ENCODE data around the gene IQGAP3.

The IQGAP3 gene

DNA sequence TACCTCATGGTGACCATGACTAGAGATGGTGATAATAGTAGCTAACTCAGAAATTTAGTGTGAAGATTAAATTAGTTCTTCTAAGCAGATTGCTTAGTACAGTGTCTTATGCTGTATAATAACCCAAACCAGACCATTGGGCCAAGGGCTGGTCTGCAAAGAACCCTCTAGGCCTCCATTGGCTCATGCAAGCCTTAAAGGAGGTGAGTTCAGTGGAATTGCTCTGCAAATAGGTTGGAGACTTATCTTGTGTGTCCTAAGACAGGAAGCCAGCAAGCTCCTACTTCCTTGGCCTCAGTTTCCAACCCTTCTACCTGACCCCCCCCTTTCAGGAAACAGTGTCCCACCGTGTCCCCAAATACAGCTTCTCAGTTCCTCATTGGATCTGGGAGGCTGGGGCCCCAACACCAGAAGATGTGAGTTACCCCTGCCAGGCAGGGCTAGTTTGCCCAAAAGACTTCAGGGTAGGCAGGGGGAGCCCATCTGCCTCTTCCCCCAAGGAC lies 69.9 kb downstream of the IQGAP3 start:
- TF ChIP-seq, protein P1, sequence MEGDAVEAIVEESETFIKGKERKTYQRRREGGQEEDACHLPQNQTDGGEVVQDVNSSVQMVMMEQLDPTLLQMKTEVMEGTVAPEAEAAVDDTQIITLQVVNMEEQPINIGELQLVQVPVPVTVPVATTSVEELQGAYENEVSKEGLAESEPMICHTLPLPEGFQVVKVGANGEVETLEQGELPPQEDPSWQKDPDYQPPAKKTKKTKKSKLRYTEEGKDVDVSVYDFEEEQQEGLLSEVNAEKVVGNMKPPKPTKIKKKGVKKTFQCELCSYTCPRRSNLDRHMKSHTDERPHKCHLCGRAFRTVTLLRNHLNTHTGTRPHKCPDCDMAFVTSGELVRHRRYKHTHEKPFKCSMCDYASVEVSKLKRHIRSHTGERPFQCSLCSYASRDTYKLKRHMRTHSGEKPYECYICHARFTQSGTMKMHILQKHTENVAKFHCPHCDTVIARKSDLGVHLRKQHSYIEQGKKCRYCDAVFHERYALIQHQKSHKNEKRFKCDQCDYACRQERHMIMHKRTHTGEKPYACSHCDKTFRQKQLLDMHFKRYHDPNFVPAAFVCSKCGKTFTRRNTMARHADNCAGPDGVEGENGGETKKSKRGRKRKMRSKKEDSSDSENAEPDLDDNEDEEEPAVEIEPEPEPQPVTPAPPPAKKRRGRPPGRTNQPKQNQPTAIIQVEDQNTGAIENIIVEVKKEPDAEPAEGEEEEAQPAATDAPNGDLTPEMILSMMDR (conservative IDR thresholded peaks at IDR 0.05; ENCODE audit: low read depth, low read length): no peak
- H3K4me3 ChIP-seq (ENCODE audit: low read length): no peak overlapping the region
- DNase-seq (ENCODE audit: low read depth): no peak

DNA sequence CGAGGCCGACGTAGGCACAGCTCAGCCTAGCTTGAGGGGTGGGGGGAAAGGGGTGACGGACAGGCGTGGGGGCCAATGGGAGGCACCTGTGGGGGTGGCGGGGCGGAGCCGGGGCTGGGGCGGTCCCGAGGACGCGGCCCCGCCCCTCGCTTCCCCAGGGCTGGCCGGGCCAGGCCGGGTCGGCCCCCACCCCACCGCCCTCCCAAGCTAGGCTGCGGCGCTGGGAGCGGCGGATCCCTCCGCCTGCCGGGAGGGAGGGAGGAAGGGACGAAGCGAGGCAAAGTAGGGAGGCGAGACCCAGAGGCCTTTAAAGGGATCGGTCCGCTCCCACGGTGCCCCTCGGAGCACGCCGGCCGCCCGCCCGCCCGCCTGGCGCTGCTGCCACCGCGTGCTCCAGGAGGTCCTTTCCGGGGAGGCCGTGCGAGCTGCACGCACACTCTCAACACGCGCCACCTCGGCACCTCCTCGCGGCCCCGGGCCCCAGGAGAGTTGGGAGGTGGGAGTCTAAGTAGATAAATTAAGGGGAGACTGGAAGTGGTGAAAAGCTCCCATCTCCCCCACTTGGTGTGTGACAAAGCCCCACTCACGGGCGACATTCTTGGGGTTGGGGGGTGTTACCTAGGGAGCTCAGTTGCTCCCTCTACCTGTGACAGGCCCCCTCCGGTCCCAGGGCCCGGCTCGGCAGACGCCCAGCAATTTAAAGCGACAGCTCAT lies 71.4 kb downstream of the IQGAP3 start:
- H3K4me3 ChIP-seq (ENCODE audit: low read length): peak overlapping the region; percentile 98
- TF ChIP-seq, protein P1 (conservative IDR thresholded peaks at IDR 0.05; ENCODE audit: low read depth, low read length): peak; percentile 55
- peak; percentile 84 for DNase-seq (ENCODE audit: low read depth)

DNA sequence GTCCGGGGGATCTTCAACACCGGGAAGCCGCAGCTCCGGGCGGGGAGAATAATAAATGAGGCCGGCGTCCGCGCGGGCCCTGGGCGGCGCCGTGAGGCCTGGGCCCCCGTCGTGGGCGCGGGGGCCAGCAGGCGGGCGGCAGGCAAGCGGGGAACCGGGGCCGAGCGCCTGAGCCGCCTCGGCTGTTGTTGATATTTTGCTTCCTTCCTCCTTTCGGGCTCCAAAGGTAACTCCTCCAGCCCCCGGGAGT lies 71.9 kb downstream of the IQGAP3 start, which contains the start of gene MEF2D:
TSS of gene MEF2D (minus strand) at position 233 of the 250 bp plus-strand sequence. CDS start 17,483 bp downstream, outside the sequence.
- TF ChIP-seq, protein P1 (conservative IDR thresholded peaks at IDR 0.05; ENCODE audit: low read depth, low read length): no peak
- no peak for DNase-seq (ENCODE audit: low read depth)

DNA sequence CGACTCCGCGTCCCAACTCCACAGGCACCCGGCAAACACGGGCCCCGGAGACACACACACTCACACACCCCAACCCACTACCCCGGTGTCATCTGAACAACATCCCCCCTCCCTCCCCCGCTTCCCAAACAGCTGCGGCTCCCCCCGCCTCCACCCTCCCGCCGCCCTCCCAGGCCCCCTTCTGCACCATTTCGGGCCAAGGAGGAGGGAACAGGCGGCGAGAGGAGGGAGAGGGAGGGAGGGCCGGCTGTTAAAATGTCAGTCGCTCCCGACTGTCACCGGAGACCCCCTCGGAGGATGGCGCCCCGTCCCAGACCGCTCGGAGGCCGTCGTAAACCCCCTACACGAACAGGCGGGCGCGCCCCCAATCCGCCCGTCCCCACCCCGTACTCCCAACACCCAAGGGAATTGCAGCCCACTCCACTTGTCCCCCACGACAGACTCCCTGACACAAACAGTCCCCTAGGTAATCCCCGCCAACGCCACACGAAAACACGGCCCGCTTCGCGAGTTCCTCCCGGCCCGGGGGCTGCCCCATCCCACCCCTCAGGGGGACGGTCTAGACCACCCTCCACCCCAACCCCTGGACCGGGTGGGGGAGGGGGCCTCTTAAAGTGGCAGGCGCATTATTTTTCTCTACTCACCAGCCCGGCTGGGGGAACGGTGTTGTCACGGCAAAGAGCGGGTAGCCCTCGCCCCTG lies 72.4 kb downstream of the IQGAP3 start:
- DNase-seq (ENCODE audit: low read depth): no peak

More for the DNA sequence above, 71.9 kb downstream of the IQGAP3 start, which contains the start of gene MEF2D:
- peak within 1 kb of the TSS; percentile 98 for H3K4me3 ChIP-seq (ENCODE audit: low read length)

DNA sequence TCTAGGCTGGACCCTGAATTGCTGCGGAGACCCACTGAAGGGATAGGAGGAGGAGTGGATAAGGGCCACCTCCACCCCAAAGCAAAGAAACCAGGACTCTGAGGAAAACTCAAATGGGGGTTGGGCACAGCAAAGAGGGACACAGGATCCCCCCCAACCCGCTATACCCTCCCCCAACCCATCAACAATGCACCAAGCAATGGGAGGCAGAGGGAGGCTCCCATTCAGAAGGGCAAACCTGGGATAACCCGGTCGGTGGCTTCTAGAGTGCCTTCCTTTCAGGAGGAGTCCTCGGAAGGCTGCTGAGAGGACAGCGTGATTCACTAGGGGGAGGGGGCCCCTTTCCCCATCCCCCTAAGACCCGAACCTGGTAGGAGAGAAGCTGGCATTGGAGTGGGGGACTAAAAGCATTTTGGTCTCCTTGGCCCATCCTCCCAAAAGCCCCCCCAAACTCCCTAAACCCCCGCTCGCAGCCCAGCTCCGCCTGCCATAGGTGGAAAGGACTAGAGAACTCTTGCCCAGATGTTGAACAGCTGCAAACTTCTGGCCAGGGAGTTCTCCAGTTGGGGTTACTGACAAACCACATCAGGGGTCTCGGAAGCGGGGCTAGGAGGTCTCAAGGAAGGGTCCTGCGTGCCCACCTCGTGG lies 73.0 kb downstream of the IQGAP3 start:
- DNase-seq (ENCODE audit: low read depth): no peak
- TF ChIP-seq, protein P1 (conservative IDR thresholded peaks at IDR 0.05; ENCODE audit: low read depth, low read length): no peak
- H3K4me3 ChIP-seq (ENCODE audit: low read length): peak overlapping the region; percentile 98

More for the DNA sequence above, 72.4 kb downstream of the IQGAP3 start:
- TF ChIP-seq, protein P1 (conservative IDR thresholded peaks at IDR 0.05; ENCODE audit: low read depth, low read length): no peak
- H3K4me3 ChIP-seq (ENCODE audit: low read length): peak overlapping the region; percentile 98

DNA sequence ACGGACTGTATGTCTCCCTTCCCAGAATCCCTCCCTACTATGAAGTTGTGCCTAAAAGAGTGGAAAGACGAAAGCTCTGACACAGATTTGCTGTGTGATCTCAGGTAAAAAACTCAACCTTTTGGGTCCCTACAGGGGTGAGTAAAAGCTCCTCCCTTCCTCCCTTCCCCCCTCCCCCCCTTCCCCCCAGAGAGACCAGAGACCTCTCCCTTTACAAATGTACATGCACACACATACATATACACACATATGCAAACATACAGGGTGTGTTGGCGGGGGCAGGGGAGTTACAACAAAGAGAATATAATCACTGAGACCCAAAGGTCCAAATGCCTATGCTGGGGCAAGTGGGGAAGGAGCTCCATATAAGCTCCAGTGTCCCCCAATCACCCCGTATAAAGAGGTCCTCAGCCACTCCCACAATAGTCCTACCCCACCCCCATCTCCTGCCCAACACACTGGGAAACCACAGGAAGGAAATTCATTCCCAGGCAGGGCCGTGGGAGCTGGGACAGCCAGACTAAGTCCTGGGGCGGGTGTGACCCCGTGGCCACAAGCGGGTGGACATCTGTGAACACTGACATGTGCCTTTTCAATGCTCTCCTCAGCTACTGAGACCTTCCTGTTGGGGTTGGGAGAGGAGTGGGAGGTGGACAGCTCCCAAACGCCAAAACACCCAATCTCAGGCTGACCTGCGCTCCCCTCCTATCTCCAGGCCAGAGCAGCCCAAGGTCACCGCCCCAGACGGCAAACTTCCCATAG lies 73.8 kb downstream of the IQGAP3 start:
- no peak for DNase-seq (ENCODE audit: low read depth)
- peak overlapping the region; percentile 98 for H3K4me3 ChIP-seq (ENCODE audit: low read length)
- TF ChIP-seq, protein P1 (conservative IDR thresholded peaks at IDR 0.05; ENCODE audit: low read depth, low read length): no peak
